22Rv1 (cell line): Measurements from ENCODE around the gene TRPC5OS.

Source experiments
- ZFX ChIP-seq: fragments of 450-650 bp; IDR thresholded peaks from 2 replicates; pipeline ENCODE4 v1.6.1; 2017; ENCODE audit warnings: antibody characterized with exemption, borderline replicate concordance
- TF ChIP-seq, protein P1 (sequence below): fragments of 450-650 bp; IDR thresholded peaks from 2 replicates; pipeline ENCODE4 v1.5.1; 2017; ENCODE audit warnings: mild to moderate bottlenecking

- TF ChIP-seq, protein P1, sequence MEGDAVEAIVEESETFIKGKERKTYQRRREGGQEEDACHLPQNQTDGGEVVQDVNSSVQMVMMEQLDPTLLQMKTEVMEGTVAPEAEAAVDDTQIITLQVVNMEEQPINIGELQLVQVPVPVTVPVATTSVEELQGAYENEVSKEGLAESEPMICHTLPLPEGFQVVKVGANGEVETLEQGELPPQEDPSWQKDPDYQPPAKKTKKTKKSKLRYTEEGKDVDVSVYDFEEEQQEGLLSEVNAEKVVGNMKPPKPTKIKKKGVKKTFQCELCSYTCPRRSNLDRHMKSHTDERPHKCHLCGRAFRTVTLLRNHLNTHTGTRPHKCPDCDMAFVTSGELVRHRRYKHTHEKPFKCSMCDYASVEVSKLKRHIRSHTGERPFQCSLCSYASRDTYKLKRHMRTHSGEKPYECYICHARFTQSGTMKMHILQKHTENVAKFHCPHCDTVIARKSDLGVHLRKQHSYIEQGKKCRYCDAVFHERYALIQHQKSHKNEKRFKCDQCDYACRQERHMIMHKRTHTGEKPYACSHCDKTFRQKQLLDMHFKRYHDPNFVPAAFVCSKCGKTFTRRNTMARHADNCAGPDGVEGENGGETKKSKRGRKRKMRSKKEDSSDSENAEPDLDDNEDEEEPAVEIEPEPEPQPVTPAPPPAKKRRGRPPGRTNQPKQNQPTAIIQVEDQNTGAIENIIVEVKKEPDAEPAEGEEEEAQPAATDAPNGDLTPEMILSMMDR, result peak; percentile 73
- no peak for TF ChIP-seq ZFX
Measured at GRCh38 chrX:111869639-111870034, 6.3 kb upstream of the TRPC5OS start.
